Measurements from ENCODE around the gene CHN2. TPM values are rescaled to one million over a fixed set of nuclear protein-coding genes. Genes with fewer than 3 reads are reported as not detected.

Gene CHN2
- total RNA-seq, 1 experiment from 2014 or later = 3.6 TPM

DNA sequence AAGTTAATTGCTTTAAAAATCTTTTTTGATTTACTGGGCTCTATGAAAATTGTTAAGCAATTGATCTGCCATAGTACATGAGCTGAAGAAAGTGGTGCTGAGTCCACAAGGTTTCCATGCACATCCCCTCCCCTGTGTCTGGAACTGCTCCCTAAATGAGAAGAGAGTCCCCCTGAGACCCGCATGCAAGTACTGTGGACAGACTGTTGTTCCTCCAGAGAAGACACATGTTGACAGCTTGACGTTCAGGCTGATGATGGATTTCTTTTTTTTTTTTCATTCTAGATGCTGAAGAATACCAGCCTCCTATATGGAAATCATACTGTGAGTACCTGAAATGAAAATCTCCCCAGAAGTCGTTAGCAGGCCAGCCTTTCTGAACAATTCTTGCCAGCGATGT, 159.8 kb downstream of the CHN2 start:
- no peak for DNase-seq (ENCODE audit: extremely low read depth, low read depth)

DNA sequence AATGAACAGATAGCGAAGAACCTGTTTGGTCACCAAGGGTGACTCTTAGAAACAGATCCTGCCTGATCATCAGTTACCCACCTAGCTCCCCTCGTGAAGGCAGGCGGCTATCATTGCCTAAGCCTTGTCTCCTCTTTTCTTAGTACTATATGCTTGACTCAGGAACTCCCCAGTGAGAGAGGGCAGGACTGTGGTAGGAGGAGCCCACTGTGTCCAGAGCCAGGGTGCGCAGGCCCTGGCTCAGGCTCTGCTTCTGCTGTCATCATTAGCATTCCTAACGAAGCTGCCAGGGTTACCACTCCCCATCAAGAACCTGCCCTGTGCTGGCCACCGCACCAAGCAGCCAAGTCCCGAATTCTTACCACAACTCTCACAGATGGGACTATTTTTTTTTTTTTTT, 160.8 kb downstream of the CHN2 start:
- DNase-seq (ENCODE audit: extremely low read depth, low read depth) = no peak

DNA sequence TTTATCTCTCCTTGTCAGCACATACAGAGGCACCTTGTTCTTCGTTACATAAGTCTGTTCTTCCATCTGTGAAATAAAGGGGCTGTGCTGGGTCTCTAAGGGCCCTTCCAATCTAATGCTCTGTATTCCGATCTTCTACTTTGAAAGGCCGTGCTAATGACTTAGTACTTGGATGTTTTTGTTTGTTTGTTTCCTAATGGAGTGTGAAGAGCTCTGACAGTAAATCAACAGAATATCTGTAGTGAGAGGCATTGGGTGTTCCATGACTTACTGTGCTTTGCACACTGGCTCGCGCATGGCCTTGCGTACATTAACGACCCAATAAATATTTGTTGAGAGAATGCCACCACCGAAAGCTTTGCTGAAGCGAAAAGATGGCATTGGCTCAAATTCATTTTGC, 162.1 kb downstream of the CHN2 start:
- no peak for DNase-seq (ENCODE audit: extremely low read depth, low read depth)

DNA sequence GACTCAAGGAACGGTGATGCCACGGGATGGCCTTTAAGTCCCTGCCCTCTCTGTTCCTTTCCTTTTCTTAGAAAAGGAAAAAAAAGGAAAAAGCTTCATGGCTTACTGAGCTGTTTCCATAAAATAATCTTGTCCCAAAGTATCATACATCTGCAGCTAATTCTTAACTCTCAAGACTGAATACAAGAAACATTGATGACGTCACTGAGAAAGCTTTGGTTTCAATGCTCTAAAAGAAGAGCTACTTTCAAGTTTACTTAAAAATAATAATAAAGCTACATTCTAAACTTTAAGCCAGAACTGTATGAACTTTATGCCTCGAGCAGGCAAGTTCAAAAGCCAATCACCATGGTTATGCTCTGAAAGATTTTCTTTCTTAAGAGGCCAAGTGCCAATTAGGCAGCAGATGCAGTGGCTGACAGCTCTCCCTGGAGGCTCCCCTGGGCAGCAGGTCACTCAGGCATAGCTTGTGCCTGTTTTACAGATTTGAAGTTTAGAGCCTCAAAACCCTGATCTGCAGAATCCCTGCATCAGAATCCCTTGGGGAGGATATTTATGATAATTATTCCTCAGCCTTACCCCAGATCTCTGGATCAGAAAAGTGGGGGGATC, 165.0 kb downstream of the CHN2 start:
- no peak for DNase-seq (ENCODE audit: extremely low read depth, low read depth)

DNA sequence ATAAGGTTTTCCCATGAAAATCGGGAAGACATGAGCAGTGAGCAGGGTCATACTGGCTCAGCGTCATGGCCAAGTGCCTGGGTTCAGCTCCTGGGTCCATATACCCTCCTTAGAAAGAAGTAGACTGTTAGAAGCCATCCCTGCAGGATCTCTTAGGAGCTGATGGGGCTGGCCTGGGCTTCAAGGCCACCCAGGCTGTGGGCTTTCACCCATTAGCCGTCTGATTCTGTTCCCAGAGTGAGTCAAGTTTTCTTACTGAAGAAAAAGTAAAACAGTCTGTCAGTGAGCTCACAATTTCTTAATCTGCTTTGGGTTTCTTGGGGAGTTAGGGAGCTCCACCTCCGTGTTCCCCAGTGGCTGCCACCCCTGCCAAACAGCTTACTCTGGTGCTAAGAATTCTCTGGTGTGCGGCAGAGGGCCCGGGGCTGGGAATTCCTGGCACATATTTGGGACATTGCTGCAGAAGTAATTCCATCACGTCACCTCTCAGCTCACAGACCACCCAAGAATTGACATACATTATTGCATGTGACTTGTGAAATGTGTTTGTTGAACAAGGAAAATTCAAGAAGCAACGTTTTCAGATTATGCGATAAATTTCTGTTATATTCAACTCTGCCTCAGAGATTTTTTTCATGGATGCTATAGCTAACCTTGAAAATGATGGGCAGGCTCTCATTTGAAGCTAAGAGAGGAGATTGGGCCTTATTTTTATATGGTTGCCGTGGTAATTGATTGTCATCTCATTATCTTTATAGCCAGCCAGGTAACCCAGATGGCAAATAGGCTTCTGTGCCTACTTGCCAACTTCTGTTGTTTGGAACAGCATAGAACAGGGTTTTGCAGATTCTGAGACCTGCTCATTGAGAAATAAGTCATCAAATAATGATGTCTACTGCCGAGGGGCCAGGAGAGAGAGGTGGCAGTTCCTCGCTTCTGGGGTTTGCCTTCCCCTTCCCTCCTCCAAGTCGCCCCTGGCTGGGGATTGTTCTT, 166.4 kb downstream of the CHN2 start:
- DNase-seq (ENCODE audit: extremely low read depth, low read depth) = no peak

DNA sequence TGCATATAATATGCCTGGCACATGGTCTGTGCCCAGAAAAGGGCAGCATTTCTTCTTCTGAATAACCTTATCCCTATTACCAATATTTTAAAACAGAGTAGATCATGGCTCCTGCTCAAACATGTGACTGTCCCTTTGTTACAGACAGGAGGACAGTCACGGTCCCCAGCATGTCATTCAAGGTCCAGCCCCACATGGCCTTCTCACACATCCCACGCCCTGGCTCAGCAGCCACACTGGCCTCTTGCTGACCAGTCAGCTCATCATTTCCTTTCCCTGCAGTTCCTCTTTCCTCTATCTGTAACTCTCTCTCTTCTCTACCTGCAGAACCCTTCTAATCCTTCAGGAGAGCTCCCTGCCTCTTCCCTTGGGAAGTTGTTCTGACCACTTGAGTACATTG, 167.8 kb downstream of the CHN2 start:
- no peak for DNase-seq (ENCODE audit: extremely low read depth, low read depth)

- no peak for DNase-seq (ENCODE audit: extremely low read depth, low read depth)
These were observed 169.3 kb downstream of the CHN2 start for GRCh38 chr7:29363636-29364425.

GRCh38 chr7:29364661-29365060, 170.1 kb downstream of the CHN2 start:
- DNase-seq (ENCODE audit: extremely low read depth, low read depth) = no peak

GRCh38 chr7:29365423-29365822, 170.8 kb downstream of the CHN2 start:
- DNase-seq (ENCODE audit: extremely low read depth, low read depth) = no peak

GRCh38 chr7:29367784-29368183, 173.2 kb downstream of the CHN2 start:
- DNase-seq (ENCODE audit: extremely low read depth, low read depth) = no peak

DNA sequence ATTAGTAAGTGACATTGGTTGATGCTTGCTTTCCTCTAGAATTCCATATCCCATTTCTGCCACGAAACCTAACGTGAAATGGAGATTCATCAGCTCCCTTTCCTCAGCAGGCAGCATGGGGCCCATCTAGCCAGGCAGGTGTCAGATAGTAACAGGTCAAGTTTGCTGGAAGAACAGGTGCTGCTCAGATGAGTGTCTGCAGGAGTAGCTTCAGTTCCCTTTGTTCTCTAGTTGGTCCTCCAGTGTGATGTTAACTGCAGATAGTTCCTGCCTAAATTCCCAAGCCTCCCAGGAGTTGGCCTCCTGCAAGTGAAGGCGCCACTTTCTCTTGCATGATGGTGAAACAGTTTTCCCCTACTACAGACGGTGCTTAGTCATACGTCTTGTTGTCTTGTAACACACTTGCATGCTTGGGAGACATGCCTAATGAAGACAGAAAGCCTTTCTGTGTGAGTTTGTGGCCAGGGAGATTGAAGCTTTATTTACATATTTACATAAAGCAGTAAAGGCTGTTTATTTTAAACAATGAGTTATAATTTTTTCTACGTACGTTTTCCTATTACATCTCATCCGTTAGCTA, 175.4 kb downstream of the CHN2 start:
- no peak for DNase-seq (ENCODE audit: extremely low read depth, low read depth)

DNA sequence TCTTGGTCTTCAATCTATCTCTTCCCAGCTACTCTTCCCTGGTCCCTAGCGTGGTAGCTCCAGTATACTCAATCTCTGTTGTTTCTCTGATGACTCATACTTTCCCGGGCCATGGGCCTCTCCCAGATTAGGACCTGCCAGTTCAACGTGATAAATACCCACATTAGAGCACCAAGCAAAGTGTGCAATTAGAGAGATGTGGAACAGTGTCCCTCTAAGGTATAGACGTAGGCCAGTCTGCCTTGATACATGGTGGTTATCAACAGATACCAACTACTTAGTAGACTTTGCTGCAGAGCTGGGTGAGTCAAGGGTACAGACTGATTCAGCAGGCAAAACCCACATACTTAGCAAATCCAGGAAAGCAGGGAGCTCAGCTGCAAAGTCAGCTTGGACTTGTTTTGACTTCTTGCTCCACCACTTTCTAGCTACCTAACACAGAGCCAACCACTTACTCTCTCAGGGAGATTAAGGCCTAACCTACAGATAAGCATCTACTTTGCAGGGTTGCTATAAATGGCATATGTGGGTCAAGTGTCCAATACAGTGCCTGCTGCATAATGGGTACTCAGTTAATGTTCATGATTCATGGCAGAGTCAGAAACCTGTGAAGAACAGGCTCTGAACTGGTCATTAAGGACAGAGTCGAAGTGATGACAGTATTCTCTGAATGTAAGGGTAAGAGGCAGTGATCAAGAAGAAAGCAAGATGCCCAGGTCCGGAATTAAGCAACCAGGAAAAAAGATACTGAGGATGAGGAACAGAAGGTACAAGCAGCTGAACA, 176.1 kb downstream of the CHN2 start:
- no peak for DNase-seq (ENCODE audit: extremely low read depth, low read depth)

DNA sequence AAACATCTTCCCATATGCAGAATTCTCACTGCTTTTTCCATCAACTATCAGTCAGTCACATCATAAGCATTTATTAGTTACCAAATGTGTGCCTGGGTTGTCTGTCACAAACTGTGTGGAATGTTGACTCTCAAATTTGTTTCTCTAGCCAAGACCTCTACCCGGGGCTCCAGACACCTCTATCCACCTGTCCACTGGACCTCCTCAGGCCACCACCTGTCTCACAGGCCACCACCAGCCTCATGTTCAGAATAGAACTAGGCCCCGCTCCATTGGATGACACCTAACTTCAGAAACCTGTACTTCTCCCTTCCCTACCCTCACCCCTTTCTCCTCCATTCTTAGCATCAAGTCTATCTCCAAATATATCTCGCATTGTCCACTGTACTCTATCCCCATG, 176.9 kb downstream of the CHN2 start:
- no peak for DNase-seq (ENCODE audit: extremely low read depth, low read depth)

DNA sequence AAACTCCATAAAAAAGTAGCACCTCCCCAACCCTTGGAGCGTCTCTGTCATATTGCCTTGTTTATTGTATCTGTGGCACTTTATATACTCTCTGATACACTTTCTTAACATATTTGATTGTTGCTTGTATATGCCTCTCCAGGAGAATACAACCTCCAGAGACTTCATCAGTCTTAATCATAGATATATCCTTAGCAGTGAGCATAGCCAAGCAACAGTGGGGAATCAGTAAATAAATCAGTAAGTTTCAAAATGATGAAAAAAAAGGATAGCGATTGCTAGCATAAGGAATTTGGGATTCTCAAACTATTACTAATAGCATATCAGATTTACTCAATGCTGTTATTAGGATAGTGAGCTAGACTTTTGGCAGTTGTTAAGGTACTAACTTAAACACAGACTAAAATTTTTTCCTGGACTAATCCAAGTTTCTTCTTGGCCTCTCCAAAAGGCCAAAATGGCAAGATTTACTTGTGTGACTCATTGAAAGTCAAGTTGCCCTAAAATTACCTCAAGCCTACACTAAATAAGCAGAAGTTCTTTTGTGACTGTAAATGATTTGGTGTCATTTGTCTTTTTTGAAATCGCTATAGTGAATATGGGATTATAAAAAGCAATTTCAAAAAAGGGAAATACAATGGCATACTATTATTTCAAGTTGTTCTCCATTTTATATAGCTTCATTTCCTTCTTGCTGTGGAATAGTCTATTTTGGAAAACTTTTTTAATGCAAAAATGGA, 177.9 kb downstream of the CHN2 start:
- no peak for DNase-seq (ENCODE audit: extremely low read depth, low read depth)

- peak; percentile 8 for DNase-seq (ENCODE audit: extremely low read depth, low read depth)
These were observed 181.3 kb downstream of the CHN2 start for GRCh38 chr7:29375641-29376562.

DNA sequence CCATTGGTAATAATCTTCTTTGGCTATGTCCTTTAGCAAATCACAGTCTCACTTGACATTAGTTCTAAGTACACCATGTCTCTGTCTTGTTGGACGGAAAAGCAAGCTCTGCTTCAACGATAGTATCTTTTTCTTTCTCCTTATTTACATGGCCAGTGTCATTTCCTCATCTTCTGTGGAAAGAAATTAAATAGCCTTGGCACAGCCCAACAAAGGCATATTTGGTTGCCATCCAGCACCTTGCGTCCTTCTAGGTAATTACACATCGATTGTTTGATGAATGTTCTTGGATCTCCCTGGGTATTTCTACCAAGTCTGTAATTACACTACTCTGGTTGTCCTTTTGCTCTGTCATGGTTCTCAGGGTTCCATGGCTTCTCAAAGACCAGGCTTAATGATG, 183.1 kb downstream of the CHN2 start:
- DNase-seq (ENCODE audit: extremely low read depth, low read depth) = no peak

DNA sequence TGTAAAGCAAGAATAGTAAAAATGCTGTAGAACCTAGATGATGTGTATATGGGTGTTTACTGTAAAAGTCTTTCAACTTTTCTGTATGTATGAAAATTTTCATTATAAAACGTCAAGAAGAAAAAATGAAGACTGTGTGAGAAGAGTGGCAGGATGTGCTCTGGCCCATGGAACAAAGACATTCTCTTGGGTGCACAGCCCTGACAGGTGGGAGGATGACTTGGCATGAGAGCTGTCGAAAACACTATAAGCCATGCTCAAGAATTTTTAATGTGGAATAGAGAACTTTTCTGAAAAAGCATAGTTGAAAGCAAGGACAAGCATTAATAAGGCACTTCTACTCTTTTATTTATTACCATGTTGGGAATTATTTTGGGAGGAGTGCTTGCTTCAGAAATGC, 185.0 kb downstream of the CHN2 start:
- no peak for DNase-seq (ENCODE audit: extremely low read depth, low read depth)

Measured in NCI-H460 (cell line).